Liver (tissue), 3 donors: ENCODE measurements around the gene RIT2.

Source experiments
- EGR1 ChIP-seq, 2 donors: IDR thresholded peaks; 2 replicates each; pipeline ENCODE4 v1.6.1; 2016 to 2018; ENCODE audit warnings: antibody characterized with exemption in 2 of 2, low read depth in 2 of 2
- FOXA1 ChIP-seq: IDR thresholded peaks from 2 replicates; pipeline ENCODE4 v1.6.1; 2016; ENCODE audit warnings: antibody characterized with exemption
- FOXA2 ChIP-seq: IDR thresholded peaks from 2 replicates; pipeline ENCODE4 v1.6.1; 2016; ENCODE audit warnings: antibody characterized with exemption
- GABPA ChIP-seq, 2 donors: IDR thresholded peaks in 1 of 2; conservative IDR thresholded peaks in 1 of 2; 2 replicates each; pipeline ENCODE4 v1.6.1; 2016; ENCODE audit warnings: antibody characterized with exemption in 2 of 2, mild to moderate bottlenecking in 1 of 2, moderate library complexity in 1 of 2
- HNF4G ChIP-seq: IDR thresholded peaks from 2 replicates; pipeline ENCODE4 v1.6.1; 2016; ENCODE audit warnings: antibody characterized with exemption
- RXRA ChIP-seq, 2 donors: IDR thresholded peaks; 2 replicates each; pipeline ENCODE4 v1.6.1; 2017 to 2018; ENCODE audit warnings: antibody characterized with exemption in 2 of 2, mild to moderate bottlenecking in 1 of 2
- TAF1 ChIP-seq: conservative IDR thresholded peaks from 2 replicates; pipeline ENCODE4 v1.6.1; 2016; ENCODE audit warnings: antibody characterized with exemption, mild to moderate bottlenecking
- YY1 ChIP-seq: IDR thresholded peaks from 2 replicates; pipeline ENCODE4 v1.6.1; 2016; ENCODE audit warnings: antibody characterized with exemption, mild to moderate bottlenecking
- TF ChIP-seq, protein P1 (sequence below): fragments of 150-350 bp; IDR thresholded peaks from 2 replicates; pipeline ENCODE4 v1.5.1; 2017; ENCODE audit warnings: improper control_type of control experiment, low read depth, low read length; ENCODE audit not compliant: missing input control
- TF ChIP-seq, protein P2 (sequence below): IDR thresholded peaks from 2 replicates; pipeline ENCODE4 v1.6.1; 2016; ENCODE audit warnings: antibody characterized with exemption
- TF ChIP-seq, protein P3 (sequence below): IDR thresholded peaks from 2 replicates; pipeline ENCODE4 v1.6.1; 2016; ENCODE audit warnings: antibody characterized with exemption, mild to moderate bottlenecking
- TF ChIP-seq, protein P4 (sequence below): IDR thresholded peaks from 2 replicates; pipeline ENCODE4 v1.6.1; 2016; ENCODE audit warnings: antibody characterized with exemption
- TF ChIP-seq, protein P5 (sequence below): IDR thresholded peaks from 2 replicates; pipeline ENCODE4 v1.6.1; 2016; ENCODE audit warnings: antibody characterized with exemption
- donor health status: healthy.
- donor health status: healthy.

DNA sequence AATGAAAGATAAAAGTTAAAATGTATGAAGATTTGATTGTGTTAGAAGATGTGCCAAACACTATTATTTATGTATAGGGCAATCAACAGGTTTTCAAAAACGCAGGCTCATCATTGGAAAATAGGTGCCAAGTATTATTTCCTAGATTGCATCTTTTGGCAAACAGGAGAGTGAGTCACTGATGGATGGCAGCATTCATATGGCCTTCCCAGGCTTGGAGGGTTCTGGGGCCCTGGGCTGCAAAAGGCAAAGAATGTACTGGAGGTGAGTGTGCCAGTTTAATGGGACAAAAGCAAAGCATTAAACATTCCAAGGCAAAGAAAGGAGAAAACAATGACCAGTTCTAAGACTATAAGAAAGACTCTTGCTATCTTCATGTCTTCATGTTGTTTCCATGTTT is 379.4 kb downstream of the RIT2 start:
- TF ChIP-seq, protein P1, sequence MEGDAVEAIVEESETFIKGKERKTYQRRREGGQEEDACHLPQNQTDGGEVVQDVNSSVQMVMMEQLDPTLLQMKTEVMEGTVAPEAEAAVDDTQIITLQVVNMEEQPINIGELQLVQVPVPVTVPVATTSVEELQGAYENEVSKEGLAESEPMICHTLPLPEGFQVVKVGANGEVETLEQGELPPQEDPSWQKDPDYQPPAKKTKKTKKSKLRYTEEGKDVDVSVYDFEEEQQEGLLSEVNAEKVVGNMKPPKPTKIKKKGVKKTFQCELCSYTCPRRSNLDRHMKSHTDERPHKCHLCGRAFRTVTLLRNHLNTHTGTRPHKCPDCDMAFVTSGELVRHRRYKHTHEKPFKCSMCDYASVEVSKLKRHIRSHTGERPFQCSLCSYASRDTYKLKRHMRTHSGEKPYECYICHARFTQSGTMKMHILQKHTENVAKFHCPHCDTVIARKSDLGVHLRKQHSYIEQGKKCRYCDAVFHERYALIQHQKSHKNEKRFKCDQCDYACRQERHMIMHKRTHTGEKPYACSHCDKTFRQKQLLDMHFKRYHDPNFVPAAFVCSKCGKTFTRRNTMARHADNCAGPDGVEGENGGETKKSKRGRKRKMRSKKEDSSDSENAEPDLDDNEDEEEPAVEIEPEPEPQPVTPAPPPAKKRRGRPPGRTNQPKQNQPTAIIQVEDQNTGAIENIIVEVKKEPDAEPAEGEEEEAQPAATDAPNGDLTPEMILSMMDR = no peak
- TF ChIP-seq RXRA (IDR thresholded peaks at IDR 0.05) (no peak), YY1 (no peak), GABPA (IDR thresholded peaks at IDR 0.05 in 1 of 2, conservative IDR thresholded peaks at IDR 0.05 in 1 of 2) (no peak), FOXA2 (no peak), EGR1 (IDR thresholded peaks at IDR 0.05; ENCODE audit: low read depth in 2 of 2) (no peak), TAF1 (no peak), FOXA1 (no peak), HNF4G (no peak)
- TF ChIP-seq, protein P2, sequence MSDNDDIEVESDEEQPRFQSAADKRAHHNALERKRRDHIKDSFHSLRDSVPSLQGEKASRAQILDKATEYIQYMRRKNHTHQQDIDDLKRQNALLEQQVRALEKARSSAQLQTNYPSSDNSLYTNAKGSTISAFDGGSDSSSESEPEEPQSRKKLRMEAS = no peak
- TF ChIP-seq, protein P3, sequence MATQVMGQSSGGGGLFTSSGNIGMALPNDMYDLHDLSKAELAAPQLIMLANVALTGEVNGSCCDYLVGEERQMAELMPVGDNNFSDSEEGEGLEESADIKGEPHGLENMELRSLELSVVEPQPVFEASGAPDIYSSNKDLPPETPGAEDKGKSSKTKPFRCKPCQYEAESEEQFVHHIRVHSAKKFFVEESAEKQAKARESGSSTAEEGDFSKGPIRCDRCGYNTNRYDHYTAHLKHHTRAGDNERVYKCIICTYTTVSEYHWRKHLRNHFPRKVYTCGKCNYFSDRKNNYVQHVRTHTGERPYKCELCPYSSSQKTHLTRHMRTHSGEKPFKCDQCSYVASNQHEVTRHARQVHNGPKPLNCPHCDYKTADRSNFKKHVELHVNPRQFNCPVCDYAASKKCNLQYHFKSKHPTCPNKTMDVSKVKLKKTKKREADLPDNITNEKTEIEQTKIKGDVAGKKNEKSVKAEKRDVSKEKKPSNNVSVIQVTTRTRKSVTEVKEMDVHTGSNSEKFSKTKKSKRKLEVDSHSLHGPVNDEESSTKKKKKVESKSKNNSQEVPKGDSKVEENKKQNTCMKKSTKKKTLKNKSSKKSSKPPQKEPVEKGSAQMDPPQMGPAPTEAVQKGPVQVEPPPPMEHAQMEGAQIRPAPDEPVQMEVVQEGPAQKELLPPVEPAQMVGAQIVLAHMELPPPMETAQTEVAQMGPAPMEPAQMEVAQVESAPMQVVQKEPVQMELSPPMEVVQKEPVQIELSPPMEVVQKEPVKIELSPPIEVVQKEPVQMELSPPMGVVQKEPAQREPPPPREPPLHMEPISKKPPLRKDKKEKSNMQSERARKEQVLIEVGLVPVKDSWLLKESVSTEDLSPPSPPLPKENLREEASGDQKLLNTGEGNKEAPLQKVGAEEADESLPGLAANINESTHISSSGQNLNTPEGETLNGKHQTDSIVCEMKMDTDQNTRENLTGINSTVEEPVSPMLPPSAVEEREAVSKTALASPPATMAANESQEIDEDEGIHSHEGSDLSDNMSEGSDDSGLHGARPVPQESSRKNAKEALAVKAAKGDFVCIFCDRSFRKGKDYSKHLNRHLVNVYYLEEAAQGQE = no peak
- TF ChIP-seq, protein P4, sequence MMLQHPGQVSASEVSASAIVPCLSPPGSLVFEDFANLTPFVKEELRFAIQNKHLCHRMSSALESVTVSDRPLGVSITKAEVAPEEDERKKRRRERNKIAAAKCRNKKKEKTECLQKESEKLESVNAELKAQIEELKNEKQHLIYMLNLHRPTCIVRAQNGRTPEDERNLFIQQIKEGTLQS = no peak
- TF ChIP-seq, protein P5, sequence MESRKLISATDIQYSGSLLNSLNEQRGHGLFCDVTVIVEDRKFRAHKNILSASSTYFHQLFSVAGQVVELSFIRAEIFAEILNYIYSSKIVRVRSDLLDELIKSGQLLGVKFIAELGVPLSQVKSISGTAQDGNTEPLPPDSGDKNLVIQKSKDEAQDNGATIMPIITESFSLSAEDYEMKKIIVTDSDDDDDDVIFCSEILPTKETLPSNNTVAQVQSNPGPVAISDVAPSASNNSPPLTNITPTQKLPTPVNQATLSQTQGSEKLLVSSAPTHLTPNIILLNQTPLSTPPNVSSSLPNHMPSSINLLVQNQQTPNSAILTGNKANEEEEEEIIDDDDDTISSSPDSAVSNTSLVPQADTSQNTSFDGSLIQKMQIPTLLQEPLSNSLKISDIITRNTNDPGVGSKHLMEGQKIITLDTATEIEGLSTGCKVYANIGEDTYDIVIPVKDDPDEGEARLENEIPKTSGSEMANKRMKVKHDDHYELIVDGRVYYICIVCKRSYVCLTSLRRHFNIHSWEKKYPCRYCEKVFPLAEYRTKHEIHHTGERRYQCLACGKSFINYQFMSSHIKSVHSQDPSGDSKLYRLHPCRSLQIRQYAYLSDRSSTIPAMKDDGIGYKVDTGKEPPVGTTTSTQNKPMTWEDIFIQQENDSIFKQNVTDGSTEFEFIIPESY = no peak
